IPS-NIHi7 (cell line): ENCODE measurements around the gene RRP9.

Experiments
- DNase-seq: peaks from one replicate; pipeline ENCODE4 v3.0.0; 2012; ENCODE audit warnings: mixed read lengths; ENCODE audit errors: extremely low spot score

Gene RRP9

GRCh38 chr3:51971350-51971749 is 29.6 kb upstream of the RRP9 start:
- no peak for DNase-seq

- no peak for DNase-seq
These were observed 29.0 kb upstream of the RRP9 start for GRCh38 chr3:51970606-51971300.

- no peak for DNase-seq
These were observed 28.1 kb upstream of the RRP9 start for GRCh38 chr3:51969841-51970240.

GRCh38 chr3:51968883-51969678 is 27.4 kb upstream of the RRP9 start:
- no peak for DNase-seq

GRCh38 chr3:51968170-51968775 is 26.6 kb upstream of the RRP9 start:
- DNase-seq = peak; percentile 35

GRCh38 chr3:51967384-51968169 is 25.9 kb upstream of the RRP9 start, which contains the start of gene PCBP4:
Gene PCBP4, minus strand, starts transcription at chr3:51967454. Its CDS starts 6,214 bp downstream, at chr3:51961240.
- peak; percentile 74 for DNase-seq

- peak; percentile 22 for DNase-seq
These were observed 25.2 kb upstream of the RRP9 start for GRCh38 chr3:51966922-51967383.

- no peak for DNase-seq
These were observed 24.8 kb upstream of the RRP9 start for GRCh38 chr3:51966486-51966885.

GRCh38 chr3:51966016-51966415 is 24.3 kb upstream of the RRP9 start:
- DNase-seq = no peak

- DNase-seq = no peak
These were observed 22.8 kb upstream of the RRP9 start for GRCh38 chr3:51964521-51964920.

- DNase-seq = no peak
These were observed 22.3 kb upstream of the RRP9 start for GRCh38 chr3:51963951-51964451.

GRCh38 chr3:51962854-51963530 is 21.3 kb upstream of the RRP9 start:
- no peak for DNase-seq

GRCh38 chr3:51961602-51962569 is 20.2 kb upstream of the RRP9 start:
- no peak for DNase-seq

- DNase-seq = no peak
These were observed 19.3 kb upstream of the RRP9 start for GRCh38 chr3:51961011-51961410.

- DNase-seq = no peak
These were observed 18.7 kb upstream of the RRP9 start for GRCh38 chr3:51960386-51960785.

GRCh38 chr3:51959651-51960050 is 17.9 kb upstream of the RRP9 start:
- no peak for DNase-seq

GRCh38 chr3:51958603-51959521 is 17.2 kb upstream of the RRP9 start:
- DNase-seq = no peak

GRCh38 chr3:51957520-51958205 is 16.0 kb upstream of the RRP9 start:
- no peak for DNase-seq
